ENCODE data around the gene CADM2. TPM values are rescaled to one million over a fixed set of nuclear protein-coding genes. Genes with fewer than 3 reads are reported as not detected.

CADM2 gene
- total RNA-seq, 2 experiments from 2014 or later, result 0.30 to 0.58 TPM

DNA sequence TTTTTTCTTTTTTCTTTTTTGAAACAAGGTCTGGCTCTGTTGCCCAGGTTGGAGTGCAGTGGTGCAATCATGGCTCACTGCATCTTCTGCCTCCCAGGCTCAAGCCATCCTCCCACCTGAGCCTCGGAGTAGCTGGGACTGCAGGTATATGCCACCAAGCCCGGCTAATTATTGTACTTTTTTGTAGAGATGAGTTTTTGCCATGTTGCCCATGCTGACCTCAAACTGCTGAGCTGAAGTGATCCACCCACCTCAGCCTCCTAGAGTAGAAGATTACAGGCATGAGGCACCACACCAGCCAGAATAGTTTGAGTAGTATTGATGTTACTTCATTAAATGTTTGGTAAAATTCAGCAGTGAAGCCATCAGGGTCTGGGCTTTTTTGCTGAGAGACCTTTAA, 251.8 kb downstream of the CADM2 start:
- DNase-seq (no peak), ATAC-seq (no peak)
- CTCF ChIA-PET, result no interaction called here
- H3K27me3 Mint-ChIP-seq, result no peaks in the 10 kb centered on the region
- H3K4me1 Mint-ChIP-seq, result no peaks in the 10 kb centered on the region
- peaks cover 3% of the 10 kb centered on the region for H3K9me3 Mint-ChIP-seq (ENCODE audit: low read depth)
- H3K27ac Mint-ChIP-seq, result no peak overlapping the region
- no peaks in the 10 kb centered on the region for H3K36me3 Mint-ChIP-seq
- no peak overlapping the region for H3K4me3 Mint-ChIP-seq

DNA sequence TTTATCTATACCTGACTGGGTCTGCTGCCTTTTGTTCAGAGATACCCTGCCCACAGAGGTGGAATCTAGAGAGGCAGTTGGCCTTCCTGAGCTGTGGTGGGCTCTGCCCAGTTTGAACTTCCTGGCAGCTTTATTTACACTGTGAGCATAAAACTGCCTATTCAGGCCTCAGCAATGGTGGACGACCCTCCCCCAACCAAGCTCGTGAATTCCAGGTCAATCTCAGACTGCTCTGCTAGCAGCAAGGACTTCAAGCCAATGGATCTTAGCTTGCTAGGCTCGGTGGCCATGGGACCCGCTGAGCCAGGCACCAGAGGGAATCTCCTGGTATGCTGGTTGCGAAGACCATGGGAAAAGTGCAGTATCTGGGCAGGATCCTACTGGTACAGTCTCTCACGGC, 270.2 kb downstream of the CADM2 start:
- Mint-ChIP-seq H3K27me3 (no peaks in the 10 kb centered on the region), H3K27ac (no peak overlapping the region), H3K9me3 (ENCODE audit: low read depth) (peaks cover 16% of the 10 kb centered on the region), H3K4me1 (no peaks in the 10 kb centered on the region), H3K4me3 (no peak overlapping the region), H3K36me3 (no peaks in the 10 kb centered on the region)
- DNase-seq (no peak), ATAC-seq (no peak)
- CTCF ChIA-PET, result no interaction called here

DNA sequence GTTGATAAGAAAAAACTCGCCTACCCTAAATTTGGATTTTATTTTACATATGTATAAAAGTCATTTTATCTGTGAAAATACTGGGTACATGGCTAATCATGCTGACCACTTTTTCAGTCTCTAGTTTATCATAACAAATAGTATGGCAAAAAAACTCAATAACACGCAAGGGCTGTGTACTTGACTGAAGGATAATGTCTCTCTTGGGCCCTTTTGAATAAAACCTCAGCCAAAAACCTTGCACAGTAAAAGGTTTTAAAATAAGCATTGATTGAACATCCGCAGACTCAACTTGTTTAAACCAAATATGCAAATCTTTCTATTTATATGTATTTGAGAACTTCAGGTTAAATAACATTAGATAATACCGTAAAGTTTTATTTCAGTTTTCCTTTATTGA, 285.3 kb downstream of the CADM2 start:
- CTCF ChIA-PET, result no interaction called here
- no peaks in the 10 kb centered on the region for H3K27me3 Mint-ChIP-seq
- no peaks in the 10 kb centered on the region for H3K9me3 Mint-ChIP-seq (ENCODE audit: low read depth)
- no peaks in the 10 kb centered on the region for H3K4me1 Mint-ChIP-seq
- no peak overlapping the region for H3K4me3 Mint-ChIP-seq
- ATAC-seq, result no peak
- no peak for DNase-seq
- no peaks in the 10 kb centered on the region for H3K36me3 Mint-ChIP-seq
- H3K27ac Mint-ChIP-seq, result no peak overlapping the region

DNA sequence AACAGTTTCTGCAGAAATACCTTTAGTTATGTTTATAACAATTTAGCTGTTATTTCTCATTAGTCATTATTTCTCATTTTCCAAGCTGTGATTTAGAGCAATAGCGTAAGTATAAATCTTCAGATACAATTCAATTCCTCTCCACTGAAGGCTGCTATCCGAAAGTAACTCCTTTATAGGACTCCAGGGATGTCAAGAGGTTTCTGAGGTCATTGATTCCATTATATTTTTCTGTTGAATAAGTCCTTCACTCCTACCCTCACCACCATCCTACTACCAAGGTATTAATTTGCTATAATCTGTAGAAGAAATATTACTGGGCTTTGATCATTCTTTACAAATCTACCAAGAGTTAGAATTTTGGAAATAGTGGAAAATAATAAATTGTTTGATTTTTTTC, 285.7 kb downstream of the CADM2 start:
- H3K27ac Mint-ChIP-seq, result no peak overlapping the region
- DNase-seq, result no peak
- no peaks in the 10 kb centered on the region for H3K27me3 Mint-ChIP-seq
- no peak for ATAC-seq
- H3K9me3 Mint-ChIP-seq (ENCODE audit: low read depth), result no peaks in the 10 kb centered on the region
- H3K4me1 Mint-ChIP-seq, result no peaks in the 10 kb centered on the region
- H3K36me3 Mint-ChIP-seq, result no peaks in the 10 kb centered on the region
- H3K4me3 Mint-ChIP-seq, result no peak overlapping the region
- CTCF ChIA-PET, result no interaction called here

DNA sequence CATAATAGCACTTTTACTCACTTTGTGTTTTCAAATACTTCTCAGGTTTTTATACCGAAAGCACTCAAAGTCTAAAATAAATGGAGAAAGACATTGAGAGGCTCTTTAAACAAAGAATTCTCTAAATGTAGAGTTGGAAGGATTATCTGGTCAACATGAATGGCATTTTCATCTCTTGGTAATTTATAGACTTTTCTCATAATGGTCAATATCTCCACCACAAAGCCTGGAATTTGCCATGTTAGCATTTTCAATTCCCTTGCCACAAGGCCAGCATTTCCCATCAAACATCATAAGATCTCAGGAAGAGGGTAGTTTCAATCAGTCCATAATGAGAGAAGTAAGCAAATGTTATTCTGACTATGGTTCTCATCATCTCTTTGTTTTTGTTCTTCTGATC, 293.0 kb downstream of the CADM2 start:
- Mint-ChIP-seq H3K36me3 (no peaks in the 10 kb centered on the region), H3K4me3 (no peak overlapping the region), H3K27ac (no peak overlapping the region), H3K27me3 (no peaks in the 10 kb centered on the region), H3K4me1 (no peaks in the 10 kb centered on the region), H3K9me3 (ENCODE audit: low read depth) (peaks cover 3% of the 10 kb centered on the region)
- DNase-seq, result no peak
- CTCF ChIA-PET, result no interaction called here
- no peak for ATAC-seq

DNA sequence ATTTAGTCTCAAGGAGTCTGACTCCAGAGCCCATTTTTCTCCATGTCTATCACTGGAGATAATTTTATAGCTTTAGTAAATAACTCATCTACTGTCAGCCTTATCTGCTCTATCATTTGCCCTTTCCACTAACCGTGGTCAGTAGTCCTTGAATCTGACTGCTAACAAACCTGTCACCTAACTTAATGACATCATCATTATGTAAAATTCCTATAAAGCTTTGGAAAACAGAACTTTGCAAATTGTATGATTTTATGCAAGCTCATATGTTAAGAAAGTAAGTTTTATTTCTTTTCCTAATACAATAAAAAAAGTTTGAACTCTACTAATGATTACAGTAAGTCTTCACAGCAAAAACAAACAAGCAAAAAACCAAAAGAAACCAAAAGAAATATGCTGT, 293.9 kb downstream of the CADM2 start:
- H3K27me3 Mint-ChIP-seq, result no peaks in the 10 kb centered on the region
- no peaks in the 10 kb centered on the region for H3K4me1 Mint-ChIP-seq
- CTCF ChIA-PET, result no interaction called here
- DNase-seq (no peak), ATAC-seq (no peak)
- no peaks in the 10 kb centered on the region for H3K36me3 Mint-ChIP-seq
- no peak overlapping the region for H3K4me3 Mint-ChIP-seq
- no peak overlapping the region for H3K27ac Mint-ChIP-seq
- H3K9me3 Mint-ChIP-seq (ENCODE audit: low read depth), result peaks cover 4% of the 10 kb centered on the region

DNA sequence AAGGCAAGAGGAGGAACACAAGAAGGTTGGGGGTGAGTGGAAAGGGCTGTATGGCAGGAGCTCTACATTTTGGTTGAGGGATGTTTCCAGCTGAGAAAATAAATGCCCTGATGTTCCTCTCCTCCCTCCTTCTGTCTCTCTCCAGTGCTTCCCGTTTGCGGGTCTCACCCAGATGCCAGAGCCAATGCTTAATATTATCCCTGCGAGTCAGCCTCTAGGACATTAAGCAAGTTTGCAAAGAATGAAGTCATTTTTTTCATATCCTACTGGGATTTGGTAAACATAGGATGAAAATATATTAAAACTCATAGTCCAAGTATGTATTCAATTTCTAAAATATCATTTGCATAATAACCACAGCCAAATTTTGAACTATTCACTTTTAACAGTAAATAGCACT, 295.9 kb downstream of the CADM2 start:
- Mint-ChIP-seq H3K4me3 (no peak overlapping the region), H3K9me3 (ENCODE audit: low read depth) (peaks cover 9% of the 10 kb centered on the region), H3K27ac (no peak overlapping the region), H3K4me1 (no peaks in the 10 kb centered on the region), H3K36me3 (no peaks in the 10 kb centered on the region), H3K27me3 (no peaks in the 10 kb centered on the region)
- no peak for ATAC-seq
- no peak for DNase-seq
- CTCF ChIA-PET, result no interaction called here

DNA sequence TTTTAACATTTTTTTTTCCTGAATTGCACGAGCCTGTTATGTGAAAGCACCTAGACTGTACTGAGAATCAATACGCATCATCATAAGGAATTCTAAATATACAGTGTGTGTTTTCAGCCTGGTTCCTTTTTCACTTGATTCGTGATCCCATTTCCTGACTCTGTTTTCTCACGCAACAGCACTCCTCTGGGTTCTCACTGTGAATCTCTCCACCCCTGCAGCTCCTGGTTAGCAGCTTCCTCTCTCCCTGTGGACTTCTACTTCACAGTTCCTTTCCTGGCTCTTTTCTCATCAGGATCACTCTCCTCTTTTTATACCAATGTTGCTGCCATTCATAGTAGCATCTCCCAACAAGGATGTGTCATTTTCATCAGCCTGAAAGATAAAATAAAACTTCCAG, 297.2 kb downstream of the CADM2 start:
- H3K27ac Mint-ChIP-seq, result no peak overlapping the region
- H3K4me1 Mint-ChIP-seq, result no peaks in the 10 kb centered on the region
- CTCF ChIA-PET, result no interaction called here
- H3K27me3 Mint-ChIP-seq, result no peaks in the 10 kb centered on the region
- no peak overlapping the region for H3K4me3 Mint-ChIP-seq
- no peak for ATAC-seq
- H3K9me3 Mint-ChIP-seq (ENCODE audit: low read depth), result peaks cover 9% of the 10 kb centered on the region
- H3K36me3 Mint-ChIP-seq, result no peaks in the 10 kb centered on the region
- no peak for DNase-seq

DNA sequence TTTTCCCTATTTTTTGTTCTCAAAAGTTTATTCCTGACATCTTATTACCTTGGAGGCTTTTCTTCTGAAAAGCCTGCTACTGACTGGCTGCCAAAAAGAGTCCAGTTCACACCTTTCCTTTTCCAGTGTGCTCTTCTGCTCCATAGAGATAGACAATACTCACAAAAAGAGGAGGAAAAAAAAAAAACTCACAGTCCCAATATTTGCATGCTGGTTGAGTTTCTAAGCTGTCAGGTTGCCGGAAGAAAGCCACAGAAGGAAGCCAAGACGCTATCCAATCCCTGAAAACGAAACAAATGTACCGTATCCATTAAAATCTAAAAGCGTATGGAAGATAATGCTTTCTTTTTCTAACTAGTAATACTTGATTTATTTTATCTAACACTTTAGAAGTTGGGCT, 299.5 kb downstream of the CADM2 start:
- Mint-ChIP-seq H3K9me3 (ENCODE audit: low read depth) (peaks cover 9% of the 10 kb centered on the region), H3K36me3 (no peaks in the 10 kb centered on the region), H3K27me3 (no peaks in the 10 kb centered on the region), H3K27ac (no peak overlapping the region), H3K4me3 (no peak overlapping the region), H3K4me1 (no peaks in the 10 kb centered on the region)
- DNase-seq (no peak), ATAC-seq (no peak)
- CTCF ChIA-PET, result no interaction called here

DNA sequence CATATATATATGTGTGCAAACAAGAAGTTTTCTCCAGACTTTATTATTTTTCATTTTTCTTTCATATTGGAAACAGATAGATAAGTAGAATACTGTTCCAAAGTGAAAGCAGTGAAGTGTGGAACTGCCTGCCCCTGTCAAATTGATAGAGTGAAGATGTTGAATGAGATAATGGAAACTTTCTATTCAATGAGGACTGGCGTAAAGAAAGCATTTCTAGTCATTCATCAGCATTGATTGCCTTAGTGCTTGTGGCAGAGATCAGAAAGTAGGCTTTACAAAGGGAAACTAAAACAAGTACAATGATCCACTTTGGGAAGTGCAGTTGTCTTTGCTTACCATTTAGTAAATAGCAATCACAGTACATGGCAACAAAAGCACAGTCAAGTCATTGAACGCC, 300.0 kb downstream of the CADM2 start:
- DNase-seq (no peak), ATAC-seq (no peak)
- Mint-ChIP-seq H3K9me3 (ENCODE audit: low read depth) (peaks cover 9% of the 10 kb centered on the region), H3K4me3 (no peak overlapping the region), H3K36me3 (no peaks in the 10 kb centered on the region), H3K4me1 (no peaks in the 10 kb centered on the region), H3K27me3 (no peaks in the 10 kb centered on the region), H3K27ac (no peak overlapping the region)
- CTCF ChIA-PET, result no interaction called here

DNA sequence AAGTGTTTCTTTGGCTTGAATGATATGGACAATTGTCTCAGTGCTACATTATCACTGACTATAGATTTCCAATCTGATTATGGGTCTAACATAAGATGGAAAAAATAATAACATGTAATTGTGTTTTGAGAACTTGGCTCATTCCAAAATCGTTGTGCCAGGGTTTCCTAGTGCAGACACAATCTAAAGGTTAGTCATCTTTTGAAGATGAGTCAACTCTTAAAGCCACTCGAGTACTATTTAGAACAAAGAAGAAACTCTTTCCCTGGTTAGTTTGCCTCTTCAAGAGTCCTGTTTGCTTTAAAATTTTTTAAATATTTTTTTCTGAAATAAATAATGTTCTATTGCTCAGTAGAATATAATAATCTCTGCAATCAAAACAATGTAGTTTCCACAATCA, 301.0 kb downstream of the CADM2 start:
- DNase-seq (no peak), ATAC-seq (no peak)
- Mint-ChIP-seq H3K27ac (no peak overlapping the region), H3K4me1 (no peaks in the 10 kb centered on the region), H3K4me3 (no peak overlapping the region), H3K9me3 (ENCODE audit: low read depth) (peaks cover 12% of the 10 kb centered on the region), H3K27me3 (no peaks in the 10 kb centered on the region), H3K36me3 (no peaks in the 10 kb centered on the region)
- CTCF ChIA-PET, result no interaction called here

DNA sequence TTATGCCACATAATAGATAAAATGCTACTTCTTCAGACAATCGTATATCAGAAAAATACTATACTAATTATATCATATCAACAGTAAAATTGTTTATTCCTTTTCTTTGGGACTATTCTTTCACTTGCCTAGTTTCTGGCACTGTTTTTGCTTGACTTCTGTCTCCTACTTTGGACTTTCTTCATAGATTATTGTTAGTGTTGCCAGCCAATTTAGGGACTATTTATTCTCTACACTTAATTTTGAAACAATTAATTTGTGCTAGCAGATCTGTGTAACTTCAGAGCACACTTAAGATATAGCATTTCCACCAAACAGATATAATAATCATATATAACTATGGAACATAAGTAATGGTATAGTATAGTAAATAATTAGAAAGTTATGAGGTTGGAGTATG, 305.6 kb downstream of the CADM2 start:
- no peaks in the 10 kb centered on the region for H3K27me3 Mint-ChIP-seq

DNA sequence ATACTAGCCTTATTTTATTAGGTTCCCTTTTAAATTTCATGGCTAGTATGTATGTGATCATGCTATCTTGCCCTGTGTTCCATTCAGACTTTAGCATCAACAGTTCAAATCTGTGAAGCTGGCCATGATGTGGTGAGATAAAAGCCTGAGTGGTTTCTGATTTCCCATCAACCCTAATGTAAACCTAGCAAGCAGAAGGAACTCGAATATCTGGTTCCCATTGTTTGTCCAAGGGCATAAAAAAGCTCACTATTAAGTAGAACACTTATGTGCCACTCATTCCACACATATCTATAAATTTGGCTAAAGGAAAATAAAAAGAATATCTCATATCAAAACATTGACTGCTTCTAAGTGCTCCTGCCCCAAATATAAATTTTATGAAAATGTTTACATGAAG, 311.7 kb downstream of the CADM2 start:
- no peak overlapping the region for H3K4me3 Mint-ChIP-seq

More for the DNA sequence above, 305.6 kb downstream of the CADM2 start:
- CTCF ChIA-PET, result no interaction called here
- DNase-seq (no peak), ATAC-seq (no peak)
- Mint-ChIP-seq H3K4me1 (no peaks in the 10 kb centered on the region), H3K9me3 (ENCODE audit: low read depth) (peaks cover 2% of the 10 kb centered on the region), H3K4me3 (no peak overlapping the region), H3K27ac (no peak overlapping the region), H3K36me3 (no peaks in the 10 kb centered on the region)

DNA sequence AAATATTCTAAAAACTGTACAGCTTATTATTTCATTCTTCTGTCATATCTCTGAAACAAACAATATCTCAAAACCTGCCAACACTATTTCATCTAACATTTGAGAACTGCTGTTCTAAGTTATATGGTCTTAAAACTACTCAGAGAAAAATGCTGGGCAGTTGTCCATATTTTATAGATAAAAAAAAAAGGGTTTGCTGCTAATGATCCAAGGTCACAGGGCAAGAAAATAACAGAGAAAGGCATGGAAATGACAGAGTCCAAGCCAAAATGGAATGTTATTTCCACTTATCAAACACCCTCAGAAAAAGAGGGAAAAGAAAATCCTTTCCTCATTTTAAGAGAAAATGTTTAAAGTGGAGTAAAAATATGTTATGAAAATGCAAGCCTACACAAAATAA, 313.1 kb downstream of the CADM2 start:
- ATAC-seq (no peak), DNase-seq (no peak)
- H3K36me3 Mint-ChIP-seq, result no peaks in the 10 kb centered on the region
- CTCF ChIA-PET, result no interaction called here
- H3K4me3 Mint-ChIP-seq, result no peak overlapping the region
- no peaks in the 10 kb centered on the region for H3K4me1 Mint-ChIP-seq
- no peaks in the 10 kb centered on the region for H3K9me3 Mint-ChIP-seq (ENCODE audit: low read depth)
- no peak overlapping the region for H3K27ac Mint-ChIP-seq
- H3K27me3 Mint-ChIP-seq, result no peaks in the 10 kb centered on the region

More for the DNA sequence above, 311.7 kb downstream of the CADM2 start:
- no peaks in the 10 kb centered on the region for H3K36me3 Mint-ChIP-seq
- no peaks in the 10 kb centered on the region for H3K4me1 Mint-ChIP-seq
- CTCF ChIA-PET, result no interaction called here
- no peaks in the 10 kb centered on the region for H3K27me3 Mint-ChIP-seq
- H3K27ac Mint-ChIP-seq, result no peak overlapping the region
- no peak for DNase-seq
- ATAC-seq, result no peak
- H3K9me3 Mint-ChIP-seq (ENCODE audit: low read depth), result no peaks in the 10 kb centered on the region

DNA sequence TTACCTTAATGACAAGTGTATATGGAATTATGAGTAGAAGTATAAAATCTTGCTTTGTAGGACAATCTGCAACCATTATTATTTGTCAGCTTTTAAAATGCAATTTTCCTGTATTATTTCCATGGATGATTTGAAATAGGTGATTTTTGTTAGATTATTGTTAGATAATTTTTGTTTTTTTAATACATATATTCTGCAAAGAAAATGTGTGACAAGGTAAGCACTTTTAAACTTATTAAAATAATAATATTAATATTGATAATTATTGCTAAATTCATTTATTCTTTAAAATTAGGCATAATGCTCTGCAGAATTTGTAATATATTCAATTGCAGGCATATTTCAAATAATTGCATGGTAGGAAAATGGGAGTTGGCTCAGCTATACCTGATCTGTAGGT, 329.5 kb downstream of the CADM2 start:
- no peaks in the 10 kb centered on the region for H3K9me3 Mint-ChIP-seq (ENCODE audit: low read depth)
- H3K27ac Mint-ChIP-seq, result no peak overlapping the region
- ATAC-seq, result no peak
- no peaks in the 10 kb centered on the region for H3K36me3 Mint-ChIP-seq
- CTCF ChIA-PET, result no interaction called here
- H3K4me1 Mint-ChIP-seq, result no peaks in the 10 kb centered on the region
- H3K27me3 Mint-ChIP-seq, result no peaks in the 10 kb centered on the region
- DNase-seq, result no peak
- H3K4me3 Mint-ChIP-seq, result no peak overlapping the region
